IPS-20b (cell line): ENCODE results near the gene INO80C.
A peak's percentile ranks its signal among the peaks of the same experiment; 100 is the strongest.

Source experiments
- H3K27ac ChIP-seq: one replicate; pipeline ENCODE4 v1.5.1; 2013; ENCODE audit warnings: low read length
- H3K27me3 ChIP-seq: 2 replicates; pipeline ENCODE4 v1.6.1; 2013; ENCODE audit warnings: mild to moderate bottlenecking, low read length, inconsistent platforms; ENCODE audit not compliant: insufficient read depth
- H3K36me3 ChIP-seq: 2 replicates; pipeline ENCODE4 v1.6.1; 2013; ENCODE audit warnings: low read depth, mild to moderate bottlenecking, inconsistent platforms, low read length, moderate library complexity; ENCODE audit not compliant: insufficient read depth
- H3K4me1 ChIP-seq: 2 replicates; pipeline ENCODE4 v1.6.1; 2013; ENCODE audit warnings: mild to moderate bottlenecking, control low read depth, inconsistent platforms, low read length, moderate library complexity; ENCODE audit not compliant: insufficient read depth
- H3K4me3 ChIP-seq: 2 replicates; pipeline ENCODE4 v1.5.1; 2013; ENCODE audit warnings: mild to moderate bottlenecking, low read length, inconsistent platforms
- H3K9ac ChIP-seq: 2 replicates; pipeline ENCODE4 v1.6.1; 2013; ENCODE audit warnings: low read depth, mild to moderate bottlenecking, inconsistent platforms, low read length, moderate library complexity
- H3K9me3 ChIP-seq: 2 replicates; pipeline ENCODE4 v1.6.1; 2013; ENCODE audit warnings: mild to moderate bottlenecking, low read depth, low read length, inconsistent platforms; ENCODE audit not compliant: insufficient read depth

The INO80C gene

DNA sequence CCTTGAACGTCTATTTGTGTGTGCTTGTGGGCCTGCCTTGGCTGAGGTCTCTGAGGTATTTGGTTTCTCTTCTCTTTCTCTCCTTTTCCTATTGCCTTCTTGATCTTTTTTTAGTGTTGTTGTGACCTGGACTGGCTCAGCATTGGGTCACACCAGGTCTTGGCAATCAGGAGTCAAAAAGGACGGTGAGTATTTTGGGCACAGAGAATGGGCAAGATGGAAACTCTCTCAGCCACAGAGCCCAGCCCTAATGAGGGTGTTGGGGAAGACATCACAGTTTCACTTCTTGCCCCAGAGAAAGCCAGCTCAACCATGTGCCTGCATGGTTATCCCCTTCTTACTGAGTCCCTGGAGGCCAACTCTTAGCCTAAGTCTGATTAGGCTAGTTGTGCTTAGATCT lies 13.7 kb upstream of the INO80C start:
- Histone ChIP-seq H3K27ac (no peak overlapping the region), H3K4me1 (peaks cover 5% of the 10 kb centered on the region), H3K27me3 (no peaks in the 10 kb centered on the region), H3K4me3 (no peak overlapping the region), H3K9me3 (no peaks in the 10 kb centered on the region), H3K36me3 (no peaks in the 10 kb centered on the region), H3K9ac (no peak overlapping the region)

GRCh38 chr18:35510076-35510651 lies 12.4 kb upstream of the INO80C start:
- no peak overlapping the region for H3K27ac ChIP-seq

GRCh38 chr18:35508746-35509338 lies 11.1 kb upstream of the INO80C start:
- Histone ChIP-seq H3K36me3 (no peaks in the 10 kb centered on the region), H3K9me3 (no peaks in the 10 kb centered on the region), H3K9ac (no peak overlapping the region), H3K4me3 (no peak overlapping the region), H3K27me3 (no peaks in the 10 kb centered on the region), H3K4me1 (peaks cover 5% of the 10 kb centered on the region), H3K27ac (no peak overlapping the region)

More at GRCh38 chr18:35510076-35510651, 12.4 kb upstream of the INO80C start:
- Histone ChIP-seq H3K27me3 (no peaks in the 10 kb centered on the region), H3K4me1 (peaks cover 5% of the 10 kb centered on the region), H3K36me3 (no peaks in the 10 kb centered on the region), H3K4me3 (no peak overlapping the region), H3K9ac (no peak overlapping the region), H3K9me3 (no peaks in the 10 kb centered on the region)

- peaks cover 5% of the 10 kb centered on the region for H3K4me1 ChIP-seq
- no peaks in the 10 kb centered on the region for H3K36me3 ChIP-seq
- no peak overlapping the region for H3K4me3 ChIP-seq
- H3K9me3 ChIP-seq: no peaks in the 10 kb centered on the region
- no peaks in the 10 kb centered on the region for H3K27me3 ChIP-seq
- no peak overlapping the region for H3K9ac ChIP-seq
- H3K27ac ChIP-seq: no peak overlapping the region
Measured at GRCh38 chr18:35508030-35508429, 10.3 kb upstream of the INO80C start.

DNA sequence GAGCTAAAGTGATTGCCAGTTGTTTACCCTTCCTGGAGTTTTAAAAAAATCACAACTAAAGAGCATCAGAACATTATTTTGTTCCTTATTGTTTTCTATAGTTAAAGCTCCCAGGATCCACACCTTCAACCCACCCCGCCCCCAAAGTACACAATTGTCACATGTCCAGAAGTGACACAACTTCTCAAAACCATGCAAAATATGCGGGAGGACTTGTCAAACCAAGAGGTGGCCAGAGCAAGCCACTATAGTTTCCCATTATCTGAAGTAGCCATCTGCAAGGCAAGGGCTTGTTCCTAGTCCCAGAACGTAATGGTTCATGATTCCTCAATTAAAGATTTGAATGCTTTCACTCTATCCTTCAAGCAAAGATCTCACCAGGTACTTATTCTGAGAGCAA lies 9.9 kb upstream of the INO80C start:
- Histone ChIP-seq H3K36me3 (no peaks in the 10 kb centered on the region), H3K27me3 (no peaks in the 10 kb centered on the region), H3K9ac (no peak overlapping the region), H3K9me3 (no peaks in the 10 kb centered on the region), H3K4me3 (no peak overlapping the region), H3K4me1 (peaks cover 5% of the 10 kb centered on the region; the same call in 1 of the 2 replicates), H3K27ac (no peak overlapping the region)

- H3K27me3 ChIP-seq: no peaks in the 10 kb centered on the region
- H3K4me1 ChIP-seq: peaks cover 5% of the 10 kb centered on the region; the same call in 1 of the 2 replicates
- H3K9me3 ChIP-seq: no peaks in the 10 kb centered on the region
- H3K36me3 ChIP-seq: no peaks in the 10 kb centered on the region
- H3K9ac ChIP-seq: no peak overlapping the region
- H3K27ac ChIP-seq: no peak overlapping the region
- H3K4me3 ChIP-seq: no peak overlapping the region
Measured at GRCh38 chr18:35507192-35507591, 9.4 kb upstream of the INO80C start.

GRCh38 chr18:35506024-35506712 lies 8.4 kb upstream of the INO80C start:
- no peak overlapping the region for H3K4me3 ChIP-seq
- peaks cover 5% of the 10 kb centered on the region; the same call in 1 of the 2 replicates for H3K4me1 ChIP-seq
- H3K36me3 ChIP-seq: no peaks in the 10 kb centered on the region
- no peak overlapping the region for H3K27ac ChIP-seq
- no peaks in the 10 kb centered on the region for H3K9me3 ChIP-seq
- H3K27me3 ChIP-seq: no peaks in the 10 kb centered on the region
- no peak overlapping the region for H3K9ac ChIP-seq

- H3K9me3 ChIP-seq: no peaks in the 10 kb centered on the region
- no peaks in the 10 kb centered on the region for H3K27me3 ChIP-seq
- H3K36me3 ChIP-seq: no peaks in the 10 kb centered on the region
- peaks cover 7% of the 10 kb centered on the region; the same call in 1 of the 2 replicates for H3K4me1 ChIP-seq
- no peak overlapping the region for H3K27ac ChIP-seq
- H3K9ac ChIP-seq: no peak overlapping the region
- no peak overlapping the region for H3K4me3 ChIP-seq
Measured at GRCh38 chr18:35504996-35505395, 7.2 kb upstream of the INO80C start.

DNA sequence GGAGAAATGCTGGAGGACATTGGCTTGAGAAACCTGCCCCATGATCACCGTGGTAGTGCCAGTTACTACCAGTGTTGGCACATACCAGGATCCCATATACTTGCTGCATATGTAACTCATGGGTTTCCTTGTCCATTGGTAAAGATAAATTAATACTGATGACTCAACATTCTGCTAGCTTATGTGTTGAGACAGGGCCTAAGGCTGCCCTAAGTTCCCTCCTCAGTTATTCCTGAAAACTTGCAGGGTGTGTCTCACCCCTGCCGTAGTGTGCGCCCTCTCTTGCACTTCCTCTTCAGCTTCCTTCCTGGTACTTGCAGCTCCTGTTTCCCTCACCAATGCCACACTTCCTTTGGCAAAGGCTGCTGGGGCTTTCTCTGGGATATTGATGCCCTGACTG lies 4.3 kb upstream of the INO80C start:
- peaks cover 3% of the 10 kb centered on the region; the same call in 1 of the 2 replicates for H3K4me1 ChIP-seq
- H3K36me3 ChIP-seq: no peaks in the 10 kb centered on the region
- no peak overlapping the region for H3K4me3 ChIP-seq
- no peaks in the 10 kb centered on the region for H3K9me3 ChIP-seq
- no peaks in the 10 kb centered on the region for H3K27me3 ChIP-seq
- H3K27ac ChIP-seq: no peak overlapping the region
- no peak overlapping the region for H3K9ac ChIP-seq

DNA sequence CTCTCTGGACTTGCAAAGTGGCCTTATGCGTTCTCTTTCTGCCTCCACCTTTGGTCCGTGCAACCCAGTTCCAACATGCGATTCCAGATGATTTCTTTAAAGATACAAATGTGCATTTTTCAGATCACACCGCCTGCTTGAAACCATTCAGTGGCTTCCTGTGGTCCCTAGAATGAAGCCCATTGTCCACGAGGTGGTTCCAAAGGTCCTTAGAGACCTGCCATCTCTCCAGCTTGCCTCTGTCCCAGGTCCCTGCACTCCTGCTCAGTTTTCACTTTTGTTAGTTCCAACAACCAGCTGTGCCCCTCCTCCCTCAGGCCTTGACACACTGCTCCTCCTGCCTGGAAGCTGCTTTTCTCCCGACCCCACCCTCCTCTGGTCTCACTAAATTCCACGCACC lies 3.6 kb upstream of the INO80C start:
- peaks cover 7% of the 10 kb centered on the region; the same call in 1 of the 2 replicates for H3K4me1 ChIP-seq
- no peak overlapping the region for H3K4me3 ChIP-seq
- H3K9me3 ChIP-seq: no peaks in the 10 kb centered on the region
- no peak overlapping the region for H3K27ac ChIP-seq
- H3K36me3 ChIP-seq: no peaks in the 10 kb centered on the region
- H3K9ac ChIP-seq: no peak overlapping the region
- H3K27me3 ChIP-seq: no peaks in the 10 kb centered on the region

- H3K27ac ChIP-seq: no peak overlapping the region
- peaks cover 7% of the 10 kb centered on the region for H3K4me1 ChIP-seq
- no peaks in the 10 kb centered on the region for H3K36me3 ChIP-seq
- H3K9ac ChIP-seq: no peak overlapping the region
- H3K9me3 ChIP-seq: no peaks in the 10 kb centered on the region
- no peak overlapping the region for H3K4me3 ChIP-seq
- H3K27me3 ChIP-seq: no peaks in the 10 kb centered on the region
Measured at GRCh38 chr18:35500113-35500512, 2.4 kb upstream of the INO80C start.

GRCh38 chr18:35497027-35497369 lies 762 bp downstream of the INO80C start:
- H3K27ac ChIP-seq: peak overlapping the region; percentile 16
- no peaks in the 10 kb centered on the region for H3K27me3 ChIP-seq
- H3K36me3 ChIP-seq: no peaks in the 10 kb centered on the region
- peaks cover 23% of the 10 kb centered on the region for H3K4me1 ChIP-seq
- H3K9me3 ChIP-seq: no peaks in the 10 kb centered on the region
- peak overlapping the region; percentile 88 for H3K9ac ChIP-seq
- peak overlapping the region; percentile 85 for H3K4me3 ChIP-seq
